ENCODE results near the gene TMEM18.

The TMEM18 gene

DNA sequence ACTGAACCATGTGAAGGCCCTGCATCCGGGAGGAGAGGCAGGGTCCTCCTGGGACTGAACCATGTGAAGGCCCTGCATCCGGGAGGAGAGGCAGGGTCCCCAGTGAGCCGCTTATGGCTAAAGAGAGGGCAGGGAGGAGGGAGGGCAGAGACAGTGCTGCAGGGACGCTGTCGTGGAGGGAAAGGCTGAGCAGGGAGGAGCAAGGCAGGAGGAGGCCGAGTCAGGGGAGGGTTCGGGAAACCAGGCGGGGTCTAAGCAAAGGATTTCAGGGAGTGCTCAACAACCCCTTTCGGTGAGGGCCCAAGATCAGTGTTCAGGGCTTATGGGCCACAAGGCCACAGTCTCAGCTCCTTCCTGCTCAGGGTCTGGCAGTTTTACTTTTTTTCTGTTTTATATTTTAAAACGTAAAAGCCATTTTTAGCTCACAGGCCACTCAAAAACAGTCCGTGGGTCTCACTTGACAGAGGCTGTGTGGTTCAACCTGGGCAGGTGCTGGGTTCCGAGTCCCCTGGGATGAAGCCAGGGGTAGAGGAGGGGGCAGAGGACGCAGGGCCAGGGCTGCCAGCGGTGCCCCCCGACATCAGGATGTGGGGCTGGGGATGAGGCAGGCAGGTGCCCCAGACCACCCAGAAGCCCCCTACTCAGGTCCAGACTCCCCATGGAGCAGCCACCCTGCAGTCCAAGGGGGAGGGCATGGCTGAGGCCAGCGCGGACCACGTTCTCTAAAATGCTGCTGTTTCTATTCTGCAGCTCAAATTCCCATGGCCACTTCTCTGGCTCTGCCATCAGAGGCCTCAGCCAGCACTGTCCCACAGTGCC, 5.2 kb downstream of the TMEM18 start:
- DNase-seq, result no peak

DNA sequence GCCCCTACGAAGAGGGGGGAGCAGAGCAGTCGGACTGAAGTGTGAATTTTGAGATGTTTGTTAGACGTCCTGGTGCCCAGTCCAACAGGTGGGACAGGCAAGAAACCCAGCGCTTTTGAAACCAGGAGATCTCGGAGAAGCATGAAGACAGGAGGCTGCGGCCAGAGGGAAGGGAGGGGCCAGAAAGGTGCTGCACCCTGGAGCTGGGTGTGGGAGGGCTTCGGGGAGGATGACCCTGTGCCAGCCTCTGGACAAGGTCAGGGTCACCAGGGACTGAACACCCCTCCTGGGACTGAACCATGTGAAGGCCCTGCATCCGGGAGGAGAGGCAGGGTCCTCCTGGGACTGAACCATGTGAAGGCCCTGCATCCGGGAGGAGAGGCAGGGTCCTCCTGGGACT, 6.1 kb downstream of the TMEM18 start:
- no peak for DNase-seq

GRCh38 chr2:670637-671036, 6.6 kb downstream of the TMEM18 start:
- DNase-seq, result no peak

DNA sequence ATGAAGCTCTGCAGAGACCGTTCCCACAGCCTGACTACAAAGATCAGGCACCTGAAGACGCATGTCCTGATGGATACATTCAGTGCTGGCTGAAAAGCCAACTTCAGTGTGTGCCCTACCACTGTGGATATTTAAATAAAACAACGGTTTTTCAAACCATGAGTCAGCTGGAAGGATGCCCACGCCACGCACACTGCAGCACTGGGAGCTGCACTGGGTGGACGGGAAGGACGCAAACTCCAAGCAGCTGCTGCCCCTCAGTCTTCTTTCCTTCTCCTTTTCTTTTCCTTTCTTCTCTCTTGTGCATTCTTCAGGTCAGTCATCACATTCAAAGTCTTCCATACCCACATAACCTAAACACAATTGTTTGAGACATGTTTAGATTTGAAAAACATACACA, 7.9 kb downstream of the TMEM18 start:
- no peak for DNase-seq

DNA sequence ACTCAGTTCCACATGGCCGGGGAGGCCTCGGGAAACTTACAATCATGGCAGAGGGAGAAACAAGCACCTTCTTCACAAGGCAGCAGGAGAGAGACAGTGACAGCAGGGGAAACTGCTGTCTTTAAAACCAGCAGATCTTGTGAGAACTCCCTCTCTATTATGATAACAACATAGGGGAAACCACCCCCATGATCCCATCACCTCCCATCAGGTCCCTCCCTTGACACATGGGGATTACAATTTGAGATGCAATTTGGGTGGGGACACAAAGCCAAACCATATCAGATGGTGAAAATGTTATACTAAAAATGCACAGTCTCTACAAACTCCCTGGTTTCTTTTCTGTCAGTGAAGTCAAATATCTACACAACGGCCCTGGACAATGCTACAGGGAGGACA, 9.2 kb downstream of the TMEM18 start:
- DNase-seq, result no peak

DNA sequence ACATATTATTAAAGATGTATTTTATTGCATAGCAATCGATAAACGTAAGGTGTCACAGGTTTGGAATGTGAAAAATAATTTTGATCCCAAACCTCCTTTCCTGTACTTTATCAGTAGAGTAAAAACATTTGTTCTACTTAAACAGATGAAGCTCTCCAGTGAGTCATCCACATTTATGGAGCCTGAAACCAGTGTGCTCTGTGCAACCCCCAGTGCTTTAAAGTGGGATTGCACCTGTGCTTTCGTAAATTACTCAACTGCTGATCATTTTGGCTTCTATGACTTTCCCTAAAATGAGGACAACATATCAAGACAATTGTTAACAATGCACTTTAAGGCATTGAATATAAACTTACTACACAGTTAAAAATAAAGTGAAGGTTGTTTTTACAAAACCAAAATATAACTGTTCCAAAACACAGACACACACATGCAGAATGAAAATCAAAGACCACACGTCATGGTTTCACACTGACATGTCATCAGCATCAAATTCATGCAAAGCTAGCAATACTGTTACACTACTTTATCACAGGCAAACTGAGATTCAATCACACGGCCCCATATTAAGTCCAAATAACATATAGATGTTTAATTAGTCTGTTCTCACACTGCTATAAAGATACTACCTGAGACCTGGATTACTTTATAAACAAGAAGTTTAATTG, 9.7 kb downstream of the TMEM18 start:
- no peak for DNase-seq

GRCh38 chr2:666441-666840, 10.8 kb downstream of the TMEM18 start:
- DNase-seq, result no peak

DNA sequence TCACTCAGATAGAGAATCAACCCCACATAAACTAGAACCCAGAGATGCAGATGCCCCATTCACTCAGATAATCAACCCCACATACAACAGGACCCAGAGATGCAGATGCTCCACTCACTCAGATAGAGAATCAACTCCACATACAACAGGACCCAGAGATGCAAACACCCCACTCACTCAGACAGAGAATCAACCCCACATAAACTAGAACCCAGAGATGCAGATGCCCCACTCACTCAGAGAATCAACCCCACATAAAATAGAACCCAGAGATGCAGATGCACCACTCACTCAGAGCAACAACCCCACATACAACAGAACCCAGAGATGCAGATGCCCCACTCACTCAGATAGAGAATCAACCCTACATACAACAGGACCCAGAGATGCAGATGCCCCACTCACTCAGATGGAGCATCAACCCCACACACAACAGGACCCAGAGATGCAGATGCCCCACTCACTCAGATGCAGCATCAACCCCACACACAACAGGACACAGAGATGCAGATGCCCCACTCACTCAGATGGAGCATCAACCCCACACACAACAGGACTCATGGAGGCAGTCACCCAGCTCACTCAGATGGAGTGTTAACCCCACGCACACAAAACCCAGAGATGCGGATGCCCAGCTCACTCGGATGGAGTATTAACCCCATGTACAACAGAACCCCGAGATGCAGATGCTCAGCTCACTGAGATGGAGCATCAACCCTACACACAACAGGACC, 11.7 kb downstream of the TMEM18 start:
- DNase-seq, result no peak

DNA sequence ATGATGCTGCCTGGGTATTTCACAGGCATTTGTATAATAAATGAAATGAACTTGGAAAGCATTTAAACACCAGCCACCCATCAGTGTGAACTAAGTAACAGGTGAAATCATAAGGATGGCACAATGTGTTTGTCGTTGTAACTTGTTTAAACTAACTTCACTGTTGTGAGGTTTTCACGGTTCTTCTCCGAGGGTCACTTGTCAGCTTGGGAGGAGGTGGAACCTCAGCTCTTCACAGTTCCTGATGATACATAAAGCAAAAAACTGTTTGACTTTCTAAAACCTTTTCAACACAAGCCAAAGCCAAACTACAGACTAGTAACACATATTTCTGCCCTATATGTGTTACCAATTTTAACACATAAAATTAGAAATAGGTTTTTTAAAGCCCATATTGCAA, 13.1 kb downstream of the TMEM18 start:
- DNase-seq, result no peak

DNA sequence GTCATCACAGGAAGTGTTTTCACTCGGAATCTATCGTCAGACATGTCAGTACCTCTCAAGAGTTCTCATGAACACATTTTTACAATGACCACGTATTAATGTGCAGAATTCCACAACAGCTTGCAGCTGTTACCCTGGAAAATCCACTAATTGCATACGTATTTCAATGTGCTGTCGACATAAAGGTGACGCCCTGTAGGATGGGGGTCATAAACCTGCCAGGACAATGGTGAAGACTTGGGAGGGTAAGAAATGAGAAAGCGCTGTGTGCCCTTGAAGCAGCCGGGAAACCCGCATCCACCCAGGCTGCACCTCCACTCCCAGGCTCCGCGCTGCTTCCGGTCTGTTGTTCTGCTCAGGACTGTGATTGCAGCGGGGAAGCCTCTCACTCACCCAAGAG, 14.0 kb downstream of the TMEM18 start:
- DNase-seq, result no peak

GRCh38 chr2:661360-661635, 15.9 kb downstream of the TMEM18 start:
- DNase-seq, result no peak

- no peak for DNase-seq
Measured at GRCh38 chr2:660586-661359, 16.4 kb downstream of the TMEM18 start.

- DNase-seq, result no peak
Measured at GRCh38 chr2:660029-660428, 17.2 kb downstream of the TMEM18 start.

- no peak for DNase-seq
Measured at GRCh38 chr2:658426-658825, 18.8 kb downstream of the TMEM18 start.

DNA sequence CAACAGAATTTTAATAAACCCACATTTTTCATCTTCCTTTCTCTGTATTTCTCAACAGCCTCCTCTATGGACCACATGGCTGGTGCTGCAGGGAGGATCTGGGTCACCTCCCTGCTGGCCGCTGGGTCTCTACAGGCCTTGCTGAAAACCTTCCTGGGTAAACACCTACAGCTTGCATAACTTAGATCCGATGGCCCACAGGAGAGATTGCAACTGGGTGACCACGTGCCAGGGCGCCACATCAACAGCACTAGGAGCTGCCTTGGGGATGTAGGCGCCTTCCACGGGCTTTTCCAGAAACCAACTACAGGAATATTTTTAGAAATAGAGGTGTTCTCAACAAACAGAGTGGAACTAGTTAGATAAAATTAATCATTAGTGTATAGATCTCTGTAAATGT, 19.4 kb downstream of the TMEM18 start:
- DNase-seq, result no peak

DNA sequence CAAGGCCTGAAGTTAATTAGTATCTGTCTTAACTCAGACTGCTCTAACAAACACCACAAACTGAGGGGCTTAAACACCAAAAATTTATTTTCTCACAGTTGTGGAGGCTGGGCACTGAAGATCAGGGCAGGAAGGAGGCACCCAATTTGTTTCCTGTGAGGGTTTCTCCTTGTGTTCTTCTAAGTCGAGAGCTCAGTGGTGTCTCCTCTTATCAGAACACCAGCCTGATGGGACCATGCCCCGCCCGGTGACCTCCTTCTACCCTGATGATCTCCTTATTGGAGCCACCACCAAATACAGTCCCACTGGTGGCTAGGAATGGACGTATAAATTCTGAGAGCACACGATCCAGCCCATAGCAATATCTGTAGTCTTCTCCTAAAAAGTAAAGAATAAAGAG, 20.5 kb downstream of the TMEM18 start:
- DNase-seq, result no peak

- no peak for DNase-seq
Measured at GRCh38 chr2:655626-656025, 21.6 kb downstream of the TMEM18 start.

- DNase-seq, result no peak
Measured at GRCh38 chr2:654896-655295, 22.3 kb downstream of the TMEM18 start.

DNA sequence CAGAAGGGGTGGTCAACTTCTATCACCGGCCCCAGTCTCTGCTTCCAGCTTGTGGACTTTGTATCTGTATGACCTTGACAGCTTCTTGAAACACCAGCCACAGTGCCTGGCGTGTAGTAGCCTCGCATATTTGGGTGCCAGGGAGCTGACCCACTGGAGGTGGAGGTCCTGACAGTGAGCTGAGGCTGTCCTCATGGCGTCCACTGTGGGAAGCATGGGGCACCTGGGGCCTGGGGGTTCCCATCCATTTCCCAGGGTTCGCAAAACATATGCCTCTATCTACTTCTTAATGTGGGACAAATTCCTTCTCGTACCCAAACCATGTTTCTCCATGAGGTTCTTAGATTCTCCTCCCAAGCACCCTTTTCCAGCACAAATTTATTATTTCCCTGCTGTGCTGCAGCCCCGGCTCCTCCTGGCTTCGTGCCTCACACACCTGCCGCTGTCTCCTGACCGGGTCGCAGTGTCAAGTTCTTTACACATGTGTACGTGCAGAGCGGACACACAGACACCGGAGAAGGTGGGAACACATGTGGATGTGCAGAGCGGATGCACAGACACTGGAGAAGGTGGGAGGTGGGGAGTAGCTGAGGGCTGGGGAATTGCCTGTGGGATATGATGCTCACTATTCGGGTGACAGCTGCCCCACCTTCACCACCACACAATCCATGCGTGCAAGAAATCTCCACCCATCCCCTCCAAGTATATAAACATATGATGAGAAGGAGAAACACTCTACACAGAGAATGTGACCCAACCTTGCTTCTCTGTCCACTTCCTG, 23.4 kb downstream of the TMEM18 start:
- DNase-seq, result no peak

GRCh38 chr2:652881-653480, 24.2 kb downstream of the TMEM18 start:
- no peak for DNase-seq

GRCh38 chr2:651951-652373, 25.2 kb downstream of the TMEM18 start:
- DNase-seq, result no peak

Measured in NCI-H446 treated with DMSO at 0.1 percent for 48 hours (cell line).